ENCODE measurements around the gene POMT1. TPM values are rescaled to one million over a fixed set of nuclear protein-coding genes. Genes with fewer than 3 reads are reported as not detected.

The POMT1 gene
- polyA plus RNA-seq, 1 donor, result 23.6 TPM

- no peak for DNase-seq (ENCODE audit: low read depth)
These were observed 25.9 kb upstream of the POMT1 start for GRCh38 chr9:131476777-131477345.

- no peak for DNase-seq (ENCODE audit: low read depth)
These were observed 25.4 kb upstream of the POMT1 start for GRCh38 chr9:131477367-131477766.

GRCh38 chr9:131477816-131478419, 24.8 kb upstream of the POMT1 start:
- DNase-seq (ENCODE audit: low read depth), result no peak

DNA sequence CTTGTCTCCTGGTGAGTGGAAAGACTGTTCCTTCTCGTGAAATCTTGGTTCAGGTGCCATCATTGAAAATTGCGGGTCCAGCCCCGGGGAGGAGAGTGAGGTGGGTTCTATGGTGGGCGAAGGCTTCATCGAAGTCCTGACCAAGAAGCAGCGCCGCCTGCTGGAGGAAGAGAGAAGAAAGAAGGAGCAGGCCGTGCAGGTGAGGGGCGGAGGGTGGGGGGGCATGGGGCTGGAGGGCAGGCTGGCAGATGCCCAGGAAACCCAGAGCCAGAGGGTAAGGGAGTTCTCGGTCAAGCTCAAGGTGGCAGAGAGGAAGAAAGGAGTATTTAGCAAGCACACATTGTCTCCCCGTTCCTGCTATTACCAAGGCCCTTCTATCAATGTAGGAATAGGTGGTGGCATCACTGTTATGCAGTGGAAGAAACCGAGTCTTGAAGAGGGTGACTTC, 24.3 kb upstream of the POMT1 start:
- DNase-seq (ENCODE audit: low read depth), result no peak

- no peak for DNase-seq (ENCODE audit: low read depth)
These were observed 23.8 kb upstream of the POMT1 start for GRCh38 chr9:131478911-131479310.

GRCh38 chr9:131480258-131480657, 22.5 kb upstream of the POMT1 start:
- no peak for DNase-seq (ENCODE audit: low read depth)

DNA sequence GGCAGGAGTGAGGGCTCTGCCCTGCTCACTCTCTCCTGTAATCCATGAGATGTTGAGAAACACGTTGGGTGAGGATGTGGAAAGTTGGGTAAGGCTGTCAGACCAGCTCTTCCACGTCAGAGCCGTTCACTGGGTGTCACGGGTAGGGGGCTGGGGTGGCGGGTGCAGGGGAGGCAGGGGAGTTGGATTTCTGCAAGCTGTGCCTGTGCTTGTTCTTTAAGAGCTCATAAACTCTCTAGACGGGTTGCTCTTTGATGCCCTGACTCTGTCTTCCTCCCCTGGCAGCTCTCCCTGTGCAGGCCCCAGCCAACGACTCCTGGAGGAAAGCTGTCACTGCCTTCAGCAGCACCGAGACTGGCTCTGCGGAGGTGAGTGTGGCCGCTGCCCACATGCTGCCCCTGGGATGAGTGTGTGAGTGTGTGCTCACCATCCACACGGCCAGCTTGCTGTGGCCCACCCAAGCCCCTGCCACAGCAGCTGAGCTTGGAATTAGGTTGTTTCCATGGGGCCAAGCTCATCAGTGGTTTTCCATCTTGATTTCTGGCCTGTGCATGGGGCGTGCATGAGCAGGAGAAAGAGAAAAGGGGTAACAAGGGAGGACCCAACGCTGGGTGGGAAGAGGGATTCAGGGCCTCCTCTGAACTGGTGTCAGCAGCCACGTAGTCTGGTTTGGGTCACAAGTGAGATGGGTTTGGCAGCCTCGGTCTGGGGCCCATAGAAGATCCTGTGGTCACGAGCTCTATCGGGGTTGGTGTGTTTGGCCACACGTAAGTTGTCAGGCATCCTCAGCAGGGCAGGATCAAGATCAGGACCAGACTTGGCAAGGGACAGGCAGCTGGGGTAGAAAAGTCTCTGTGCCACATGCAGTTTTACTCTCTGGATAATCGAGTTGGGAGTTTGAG, 21.0 kb upstream of the POMT1 start:
- no peak for DNase-seq (ENCODE audit: low read depth)

DNA sequence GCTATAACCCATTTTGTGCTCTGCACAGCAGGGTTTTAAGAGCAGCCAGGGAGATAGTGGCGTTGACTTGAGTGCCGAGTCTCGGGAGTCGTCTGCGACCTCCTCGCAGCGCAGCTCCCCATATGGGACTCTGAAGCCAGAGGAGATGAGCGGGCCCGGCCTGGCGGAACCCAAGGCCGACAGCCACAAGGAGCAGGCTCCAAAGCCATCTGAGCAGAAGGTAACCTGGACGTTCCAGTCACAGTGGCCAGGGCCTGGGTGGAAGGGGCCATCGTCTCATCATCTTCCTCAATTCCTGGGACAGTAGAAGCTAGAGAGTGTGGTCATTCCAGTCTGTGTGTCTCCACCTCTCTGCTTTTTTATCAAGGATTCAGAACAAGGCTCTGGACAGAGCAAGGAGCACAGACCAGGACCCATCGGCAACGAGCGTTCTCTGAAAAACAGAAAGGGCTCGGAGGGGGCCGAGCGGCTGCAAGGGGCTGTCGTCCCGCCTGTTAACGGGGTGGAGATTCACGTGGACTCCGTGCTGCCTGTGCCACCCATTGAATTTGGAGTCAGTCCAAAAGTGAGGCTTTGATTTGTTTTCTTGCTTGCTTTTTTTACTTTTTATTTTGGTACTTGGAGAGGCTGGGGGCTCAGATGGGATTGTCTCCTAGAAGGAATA, 20.2 kb upstream of the POMT1 start:
- DNase-seq (ENCODE audit: low read depth), result no peak

GRCh38 chr9:131483319-131484050, 19.2 kb upstream of the POMT1 start:
- no peak for DNase-seq (ENCODE audit: low read depth)

- no peak for DNase-seq (ENCODE audit: low read depth)
These were observed 18.7 kb upstream of the POMT1 start for GRCh38 chr9:131484051-131484445.

DNA sequence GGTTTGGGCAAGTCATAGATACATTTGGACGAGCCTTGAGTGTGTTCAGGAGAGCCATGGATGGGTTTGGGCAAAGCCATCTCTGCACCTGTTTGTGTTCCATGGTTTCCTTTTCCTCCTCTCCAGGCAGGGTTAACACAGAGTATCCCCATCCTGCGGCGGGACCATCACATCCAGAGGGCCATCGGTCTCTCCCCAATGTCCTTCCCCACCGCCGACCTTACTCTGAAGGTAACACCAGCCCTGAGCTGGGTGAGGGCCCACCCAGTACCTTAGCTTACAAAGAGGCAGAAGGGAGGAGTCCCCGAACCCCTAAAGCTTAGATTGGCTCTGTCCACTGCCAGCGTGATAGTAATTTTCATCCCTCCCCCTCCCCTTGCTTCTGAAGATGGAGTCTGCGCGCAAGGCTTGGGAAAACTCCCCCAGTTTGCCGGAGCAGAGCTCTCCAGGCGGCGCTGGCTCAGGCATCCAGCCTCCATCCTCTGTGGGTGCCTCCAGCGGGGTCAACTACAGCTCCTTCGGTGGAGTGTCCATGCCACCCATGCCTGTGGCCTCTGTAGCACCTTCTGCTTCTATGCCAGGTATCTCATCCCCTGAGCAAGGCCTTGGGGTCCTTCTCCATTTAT, 18.0 kb upstream of the POMT1 start:
- no peak for DNase-seq (ENCODE audit: low read depth)

GRCh38 chr9:131485206-131485605, 17.5 kb upstream of the POMT1 start:
- no peak for DNase-seq (ENCODE audit: low read depth)

DNA sequence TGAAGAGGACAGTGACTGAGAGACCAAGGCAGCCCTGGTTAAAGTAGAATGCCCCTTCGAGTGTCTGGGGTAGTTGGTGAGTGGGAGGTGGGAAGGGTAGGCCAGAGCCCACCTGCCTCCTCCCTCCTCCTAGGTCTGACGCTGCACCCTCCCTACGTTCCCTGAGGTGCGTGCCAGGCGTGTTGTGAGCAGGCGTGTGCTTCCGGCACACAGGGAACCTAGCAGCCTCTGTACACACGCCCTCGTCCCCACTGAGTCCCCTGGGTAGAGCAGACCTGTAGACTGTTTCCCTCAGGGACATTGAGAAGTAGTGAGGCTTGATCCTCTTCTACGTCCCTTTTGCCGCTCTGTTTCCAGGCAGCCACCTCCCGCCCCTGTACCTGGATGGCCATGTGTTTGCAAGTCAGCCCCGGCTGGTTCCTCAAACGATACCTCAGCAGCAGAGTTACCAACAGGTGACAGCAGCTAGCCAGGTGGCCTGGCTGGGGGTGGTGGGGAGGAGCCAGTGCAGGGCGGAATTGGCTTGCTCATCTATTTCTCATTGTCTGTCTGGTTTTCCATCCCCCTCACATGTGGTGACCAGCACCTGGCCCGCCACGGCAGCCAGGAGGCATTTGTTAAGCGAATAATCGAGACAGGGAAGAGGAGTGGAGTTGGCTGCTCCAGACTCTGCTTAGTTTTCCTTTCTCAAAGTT, 16.8 kb upstream of the POMT1 start:
- DNase-seq (ENCODE audit: low read depth), result no peak

DNA sequence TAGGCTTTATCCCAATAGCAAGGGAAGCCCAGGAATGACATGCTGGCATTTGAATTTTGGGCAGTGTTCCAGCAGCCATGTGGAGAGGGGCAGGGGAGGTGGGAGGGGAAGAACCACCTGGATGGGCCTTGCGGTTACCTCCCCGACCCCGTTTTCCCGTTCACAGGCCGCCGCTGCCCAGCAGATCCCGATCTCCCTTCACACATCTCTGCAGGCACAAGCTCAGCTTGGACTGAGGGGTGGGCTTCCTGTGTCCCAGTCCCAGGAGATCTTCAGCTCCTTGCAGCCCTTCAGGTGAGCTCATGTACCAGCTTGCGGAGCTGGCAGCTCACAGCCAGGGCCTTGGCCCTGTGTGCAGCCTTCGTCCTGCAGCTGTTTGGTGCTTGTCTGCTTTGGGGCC, 15.7 kb upstream of the POMT1 start:
- no peak for DNase-seq (ENCODE audit: low read depth)

- no peak for DNase-seq (ENCODE audit: low read depth)
These were observed 15.1 kb upstream of the POMT1 start for GRCh38 chr9:131487621-131488031.

- no peak for DNase-seq (ENCODE audit: low read depth)
These were observed 12.2 kb upstream of the POMT1 start for GRCh38 chr9:131490514-131490913.

GRCh38 chr9:131491001-131491710, 11.6 kb upstream of the POMT1 start:
- no peak for DNase-seq (ENCODE audit: low read depth)

DNA sequence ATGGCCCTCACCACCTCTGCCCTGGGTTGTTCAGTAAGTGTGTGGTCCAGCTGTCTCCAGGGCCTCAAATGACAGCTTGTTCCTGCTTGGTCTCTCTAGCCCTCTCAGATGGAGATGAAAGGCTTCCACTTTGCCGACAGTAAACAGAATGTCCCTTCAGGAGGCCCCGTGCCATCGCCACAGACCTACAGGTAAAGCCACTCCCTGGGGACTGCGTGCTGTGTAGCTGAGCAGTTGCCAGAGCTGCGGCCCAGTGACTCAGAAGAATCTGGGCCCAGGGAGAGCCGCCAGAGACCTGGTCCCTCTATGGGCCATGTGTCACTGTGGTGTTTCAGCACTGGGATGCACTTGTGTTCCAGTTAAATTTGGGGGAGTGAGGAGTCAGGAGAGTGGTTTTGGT, 10.6 kb upstream of the POMT1 start:
- DNase-seq (ENCODE audit: low read depth), result no peak

DNA sequence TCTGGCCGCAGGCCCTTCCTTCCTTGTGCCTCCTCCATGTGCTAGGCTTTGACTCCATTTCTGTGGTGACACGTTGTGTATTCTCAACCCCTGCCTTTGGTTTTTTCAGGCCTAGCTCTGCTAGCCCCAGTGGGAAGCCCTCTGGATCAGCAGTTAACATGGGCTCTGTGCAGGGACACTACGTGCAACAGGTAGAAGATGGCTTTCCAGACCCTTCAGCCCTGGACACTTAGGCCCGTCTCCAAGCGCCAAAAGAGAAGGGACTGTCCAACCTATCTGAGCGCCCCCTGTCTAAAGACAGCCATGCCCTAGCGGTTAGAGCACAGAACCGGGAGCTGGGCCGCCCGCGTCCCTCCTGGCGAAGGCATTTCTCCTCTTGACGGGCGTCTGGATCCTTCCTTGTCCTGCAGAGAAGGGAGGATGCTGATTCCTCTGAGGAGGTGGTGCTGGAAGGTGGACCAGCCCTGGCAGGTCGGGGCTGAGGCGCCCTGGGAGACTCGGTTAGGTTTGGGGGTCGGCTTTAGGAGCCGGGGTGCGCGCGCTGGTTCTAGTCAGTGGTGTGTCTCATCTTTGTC, 8.3 kb upstream of the POMT1 start:
- no peak for DNase-seq (ENCODE audit: low read depth)

- no peak for DNase-seq (ENCODE audit: low read depth)
These were observed 6.9 kb upstream of the POMT1 start for GRCh38 chr9:131495785-131496184.
